K562 (cell line): ENCODE measurements around the gene MRPL2. TPM values are rescaled to one million over a fixed set of nuclear protein-coding genes. Genes with fewer than 3 reads are reported as not detected.

Source experiments
- BMI1 ChIP-seq: fragments of 150-350 bp; IDR thresholded peaks from 2 replicates; pipeline ENCODE4 v1.6.1; 2014; ENCODE audit warnings: low read length
- CEBPG ChIP-seq, 3 experiments: fragments of 200-800 bp in 1 of 3; sonication (Bioruptor generic) in 1 of 3; sonication (generic) in 1 of 3; formaldehyde crosslinking in 1 of 3; IDR thresholded peaks in 2 of 3; conservative IDR thresholded peaks in 1 of 3; 2 replicates each; pipeline versions ENCODE4 v1.6.1 to v1.8.0; 2016 to 2022; ENCODE audit warnings: missing compliant biosample characterization in 2 of 3, missing genetic modification characterization in 2 of 3, mild to moderate bottlenecking in 1 of 3, missing genetic modification reagents in 1 of 3
- DACH1 ChIP-seq: fragments of 450-650 bp; IDR thresholded peaks from 2 replicates; pipeline ENCODE4 v1.6.1; 2018; ENCODE audit not compliant: partially characterized antibody
- KLF13 ChIP-seq: fragments of 450-650 bp; IDR thresholded peaks from 2 replicates; pipeline ENCODE4 v1.6.1; 2016; ENCODE audit warnings: missing genetic modification characterization, low read depth, mild to moderate bottlenecking, missing compliant biosample characterization, moderate library complexity, borderline replicate concordance
- MAZ ChIP-seq, 2 experiments: fragments of 450-650 bp in 1 of 2; sonication (generic) in 1 of 2; formaldehyde crosslinking; IDR thresholded peaks in 1 of 2; conservative IDR thresholded peaks in 1 of 2; 2 replicates each; pipeline versions ENCODE4 v1.4.0 to v1.5.0; 2020; ENCODE audit warnings: mild to moderate bottlenecking in 1 of 2, missing genetic modification reagents in 1 of 2
- MEF2A ChIP-seq: IDR thresholded peaks from 2 replicates; pipeline ENCODE4 v1.6.1; 2011; ENCODE audit warnings: low read depth, mild to moderate bottlenecking, low read length, moderate library complexity; ENCODE audit not compliant: control insufficient read depth
- NFXL1 ChIP-seq: fragments of 450-650 bp; formaldehyde crosslinking; IDR thresholded peaks from 2 replicates; pipeline ENCODE4 v1.4.0; 2021; ENCODE audit warnings: mild to moderate bottlenecking
- PHF8 ChIP-seq: fragments of 200-600 bp; sonication (generic); IDR thresholded peaks from 2 replicates; pipeline ENCODE4 v1.6.1; 2012; ENCODE audit warnings: mixed run types, mild to moderate bottlenecking, inconsistent platforms, low read length, moderate library complexity, borderline replicate concordance
- RBFOX2 ChIP-seq: fragments of 200-400 bp; formaldehyde crosslinking; IDR thresholded peaks from 2 replicates; pipeline ENCODE4 v1.6.1; 2017; ENCODE audit warnings: low read depth, mild to moderate bottlenecking, low read length, moderate library complexity
- RBM14 ChIP-seq: fragments of 200-400 bp; formaldehyde crosslinking; IDR thresholded peaks from 2 replicates; pipeline ENCODE4 v1.6.1; 2018; ENCODE audit warnings: low read depth, mild to moderate bottlenecking, low read length, moderate library complexity, borderline replicate concordance; ENCODE audit not compliant: insufficient read depth
- SMARCA5 ChIP-seq: fragments of 450-650 bp; IDR thresholded peaks from 2 replicates; pipeline ENCODE4 v1.6.1; 2016
- ZBTB5 ChIP-seq: fragments of 450-650 bp; IDR thresholded peaks from 2 replicates; pipeline ENCODE4 v1.6.1; 2017; ENCODE audit warnings: antibody characterized with exemption
- ZNF766 ChIP-seq: fragments of 200-800 bp; sonication (Bioruptor generic); conservative IDR thresholded peaks from 2 replicates; pipeline ENCODE4 v1.6.1; 2016; ENCODE audit warnings: missing genetic modification characterization, missing compliant biosample characterization
- polyA plus RNA-seq, 8 experiments: library from polyadenylated mRNA; depleted of rRNA in 4 of 8; stranded (reverse) in 5 of 8; unstranded in 3 of 8; fragments of >200 nt; fragmentation: Nextera tagmentation in 2 of 8; fragmentation: Illumina TruSeq in 1 of 8; extraction: Ambion mirVana in 2 of 8; extraction: Trizol in 1 of 8; gene quantifications; 2 replicates each; pipeline versions ENCODE4 v1.2.1 to v1.2.3, GENCODE V29; 2011 to 2014; ENCODE audit warnings: inconsistent platforms in 1 of 8, missing spikeins in 1 of 8
- total RNA-seq, 7 experiments: library from RNA; depleted of rRNA in 6 of 7; stranded (reverse); fragments of >200 nt in 6 of 7; fragmentation: Illumina TruSeq in 2 of 7; extraction: Trizol in 2 of 7; gene quantifications; 2 replicates each; pipeline versions ENCODE4 v1.2.1 to v1.2.3, GENCODE V29; 2011 to 2021; ENCODE audit warnings: low replicate concordance in 1 of 7

The MRPL2 gene
- total and polyA plus RNA-seq, 9 of the 15 experiments (the other 6 are each of a cell fraction or from before 2014, with no cell fraction given) = 63.1 to 262 (median 121) TPM

- TF ChIP-seq CEBPG (CRISPR knock-in tag; IDR thresholded peaks at IDR 0.05) = no peak
- 0 out of 4 replicates have a peak, but pooled peaks of 1 of the 2 experiments have one; percentile 6 for TF ChIP-seq CEBPG (tag; conservative IDR thresholded peaks at IDR 0.05 in 1 of 2, IDR thresholded peaks at IDR 0.05 in 1 of 2)
- no peak for TF ChIP-seq SMARCA5
- TF ChIP-seq MEF2A = no peak
- TF ChIP-seq RBFOX2 = 0 out of 2 replicates have a peak, but pooled peaks have one; percentile 32
- TF ChIP-seq PHF8 = peak; percentile 36; the same call in 1 of the 2 replicates
- TF ChIP-seq RBM14 = no peak
- no peak for TF ChIP-seq ZNF766 (CRISPR knock-in tag)
- peak in 1 of 2 experiments; percentile 31; a peak in 1 of 4 replicates for TF ChIP-seq MAZ (CRISPR knock-in tag; conservative IDR thresholded peaks at IDR 0.05 in 1 of 2, IDR thresholded peaks at IDR 0.05 in 1 of 2)
- no peak for TF ChIP-seq BMI1
- no peak for TF ChIP-seq NFXL1
- no peak for TF ChIP-seq KLF13 (tag)
- TF ChIP-seq ZBTB5 = peak; percentile 90
- no peak for TF ChIP-seq DACH1
Observed at GRCh38 chr6:43093436-43094289, 34.4 kb upstream of the MRPL2 start (continued).
